HCT116 (cell line): ENCODE measurements around the gene CLSTN1.

Experiments
- CBX3 ChIP-seq: IDR thresholded peaks from 2 replicates; pipeline ENCODE4 v1.6.1; 2012; ENCODE audit warnings: low read depth
- CEBPB ChIP-seq: IDR thresholded peaks from 2 replicates; pipeline ENCODE4 v1.6.1; 2012; ENCODE audit warnings: low read depth
- ELF1 ChIP-seq: IDR thresholded peaks from 2 replicates; pipeline ENCODE4 v1.6.1; 2012; ENCODE audit warnings: low read depth, borderline replicate concordance
- EZH2 ChIP-seq: fragments of 200-600 bp; sonication (generic); IDR thresholded peaks from 2 replicates; pipeline ENCODE4 v1.6.1; 2017; ENCODE audit warnings: antibody characterized with exemption, mixed run types
- POLR2A ChIP-seq: IDR thresholded peaks from 2 replicates; pipeline ENCODE4 v1.7.0; 2011; ENCODE audit warnings: borderline replicate concordance; ENCODE audit not compliant: insufficient read depth, insufficient read length; ENCODE audit errors: extremely low read depth
- POLR2AphosphoS5 ChIP-seq: IDR thresholded peaks from 2 replicates; pipeline ENCODE4 v1.6.1; 2011; ENCODE audit warnings: mild to moderate bottlenecking, low read depth, low read length, moderate library complexity
- RAD21 ChIP-seq: IDR thresholded peaks from 2 replicates; pipeline ENCODE4 v1.6.1; 2012; ENCODE audit warnings: low read depth, mild to moderate bottlenecking
- SRF ChIP-seq: IDR thresholded peaks from 2 replicates; pipeline ENCODE4 v1.6.1; 2012; ENCODE audit warnings: low read depth
- TCF7L2 ChIP-seq: IDR thresholded peaks from 2 replicates; pipeline ENCODE4 v1.7.0; 2011; ENCODE audit warnings: borderline replicate concordance, inconsistent platforms; ENCODE audit not compliant: insufficient read depth, insufficient read length; ENCODE audit errors: extremely low read depth
- ZNF274 ChIP-seq: fragments of 200-500 bp; sonication (Bioruptor generic); IDR thresholded peaks from 2 replicates; pipeline ENCODE4 v1.6.1; 2014; ENCODE audit warnings: mild to moderate bottlenecking, low read depth, low read length, inconsistent platforms
- TF ChIP-seq, protein P1 (sequence below), 3 experiments: fragments of 200-600 bp in 1 of 3; sonication (generic) in 1 of 3; IDR thresholded peaks in 2 of 3; conservative IDR thresholded peaks in 1 of 3; 2 replicates each; pipeline ENCODE4 v1.5.1; 2012 to 2017; ENCODE audit warnings: low read depth in 2 of 3, low read length in 2 of 3, antibody characterized with exemption in 1 of 3, borderline replicate concordance in 1 of 3, control low read depth in 1 of 3, mild to moderate bottlenecking in 1 of 3, mixed read lengths in 1 of 3, mixed run types in 1 of 3, moderate library complexity in 1 of 3; ENCODE audit not compliant: insufficient read depth in 1 of 3
- TF ChIP-seq, protein P2 (sequence below): IDR thresholded peaks from 2 replicates; pipeline ENCODE4 v1.6.1; 2012
- TF ChIP-seq, protein P3 (sequence below): IDR thresholded peaks from 2 replicates; pipeline ENCODE4 v1.6.1; 2012; ENCODE audit warnings: low read depth

DNA sequence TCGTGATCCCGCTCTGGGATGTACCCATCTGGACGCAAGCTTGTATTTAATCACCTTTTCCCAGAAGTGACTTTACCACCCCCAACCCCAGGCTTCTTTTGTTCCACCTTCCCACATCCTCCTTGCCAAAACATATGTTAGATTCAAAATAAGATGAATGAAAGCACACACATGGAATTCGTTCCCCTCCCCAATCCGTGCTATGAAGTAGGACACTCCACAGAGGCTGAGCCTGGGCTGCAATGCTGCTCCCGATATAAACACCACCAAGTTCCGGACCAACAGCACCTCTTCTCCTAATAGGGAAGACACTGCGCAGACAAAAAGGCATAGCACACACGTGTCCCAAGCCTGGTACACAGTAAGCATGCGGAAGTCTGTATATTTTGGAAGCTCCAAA is 86.1 kb downstream of the CLSTN1 start:
- TF ChIP-seq POLR2A (no peak), TCF7L2 (no peak), RAD21 (no peak), EZH2 (no peak), POLR2AphosphoS5 (no peak), ELF1 (no peak), ZNF274 (no peak), CEBPB (no peak), SRF (no peak), CBX3 (no peak)
- TF ChIP-seq, protein P1, sequence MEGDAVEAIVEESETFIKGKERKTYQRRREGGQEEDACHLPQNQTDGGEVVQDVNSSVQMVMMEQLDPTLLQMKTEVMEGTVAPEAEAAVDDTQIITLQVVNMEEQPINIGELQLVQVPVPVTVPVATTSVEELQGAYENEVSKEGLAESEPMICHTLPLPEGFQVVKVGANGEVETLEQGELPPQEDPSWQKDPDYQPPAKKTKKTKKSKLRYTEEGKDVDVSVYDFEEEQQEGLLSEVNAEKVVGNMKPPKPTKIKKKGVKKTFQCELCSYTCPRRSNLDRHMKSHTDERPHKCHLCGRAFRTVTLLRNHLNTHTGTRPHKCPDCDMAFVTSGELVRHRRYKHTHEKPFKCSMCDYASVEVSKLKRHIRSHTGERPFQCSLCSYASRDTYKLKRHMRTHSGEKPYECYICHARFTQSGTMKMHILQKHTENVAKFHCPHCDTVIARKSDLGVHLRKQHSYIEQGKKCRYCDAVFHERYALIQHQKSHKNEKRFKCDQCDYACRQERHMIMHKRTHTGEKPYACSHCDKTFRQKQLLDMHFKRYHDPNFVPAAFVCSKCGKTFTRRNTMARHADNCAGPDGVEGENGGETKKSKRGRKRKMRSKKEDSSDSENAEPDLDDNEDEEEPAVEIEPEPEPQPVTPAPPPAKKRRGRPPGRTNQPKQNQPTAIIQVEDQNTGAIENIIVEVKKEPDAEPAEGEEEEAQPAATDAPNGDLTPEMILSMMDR (IDR thresholded peaks at IDR 0.05 in 2 of 3, conservative IDR thresholded peaks at IDR 0.05 in 1 of 3; ENCODE audit: borderline replicate concordance in 1 of 3, insufficient read depth in 1 of 3, low read depth in 2 of 3, low read length in 2 of 3) = no peak
- TF ChIP-seq, protein P2, sequence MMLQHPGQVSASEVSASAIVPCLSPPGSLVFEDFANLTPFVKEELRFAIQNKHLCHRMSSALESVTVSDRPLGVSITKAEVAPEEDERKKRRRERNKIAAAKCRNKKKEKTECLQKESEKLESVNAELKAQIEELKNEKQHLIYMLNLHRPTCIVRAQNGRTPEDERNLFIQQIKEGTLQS = no peak
- TF ChIP-seq, protein P3, sequence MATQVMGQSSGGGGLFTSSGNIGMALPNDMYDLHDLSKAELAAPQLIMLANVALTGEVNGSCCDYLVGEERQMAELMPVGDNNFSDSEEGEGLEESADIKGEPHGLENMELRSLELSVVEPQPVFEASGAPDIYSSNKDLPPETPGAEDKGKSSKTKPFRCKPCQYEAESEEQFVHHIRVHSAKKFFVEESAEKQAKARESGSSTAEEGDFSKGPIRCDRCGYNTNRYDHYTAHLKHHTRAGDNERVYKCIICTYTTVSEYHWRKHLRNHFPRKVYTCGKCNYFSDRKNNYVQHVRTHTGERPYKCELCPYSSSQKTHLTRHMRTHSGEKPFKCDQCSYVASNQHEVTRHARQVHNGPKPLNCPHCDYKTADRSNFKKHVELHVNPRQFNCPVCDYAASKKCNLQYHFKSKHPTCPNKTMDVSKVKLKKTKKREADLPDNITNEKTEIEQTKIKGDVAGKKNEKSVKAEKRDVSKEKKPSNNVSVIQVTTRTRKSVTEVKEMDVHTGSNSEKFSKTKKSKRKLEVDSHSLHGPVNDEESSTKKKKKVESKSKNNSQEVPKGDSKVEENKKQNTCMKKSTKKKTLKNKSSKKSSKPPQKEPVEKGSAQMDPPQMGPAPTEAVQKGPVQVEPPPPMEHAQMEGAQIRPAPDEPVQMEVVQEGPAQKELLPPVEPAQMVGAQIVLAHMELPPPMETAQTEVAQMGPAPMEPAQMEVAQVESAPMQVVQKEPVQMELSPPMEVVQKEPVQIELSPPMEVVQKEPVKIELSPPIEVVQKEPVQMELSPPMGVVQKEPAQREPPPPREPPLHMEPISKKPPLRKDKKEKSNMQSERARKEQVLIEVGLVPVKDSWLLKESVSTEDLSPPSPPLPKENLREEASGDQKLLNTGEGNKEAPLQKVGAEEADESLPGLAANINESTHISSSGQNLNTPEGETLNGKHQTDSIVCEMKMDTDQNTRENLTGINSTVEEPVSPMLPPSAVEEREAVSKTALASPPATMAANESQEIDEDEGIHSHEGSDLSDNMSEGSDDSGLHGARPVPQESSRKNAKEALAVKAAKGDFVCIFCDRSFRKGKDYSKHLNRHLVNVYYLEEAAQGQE = no peak
